Ovary (tissue), 9 donors: ENCODE data around the gene GABRB1. TPM values are rescaled to one million over a fixed set of nuclear protein-coding genes. Genes with fewer than 3 reads are reported as not detected.

Source experiments
- DNase-seq, 5 donors: peaks; one replicate each; pipeline ENCODE4 v3.0.0-alpha.2; 2019 to 2020
- H3K27ac ChIP-seq, 2 donors: fragments of 200-600 bp; one replicate each; pipeline versions ENCODE4 v1.5.1 to v1.8.0; 2019 to 2022
- H3K27me3 ChIP-seq: fragments of 200-600 bp; one replicate; pipeline ENCODE4 v1.8.0; 2022
- H3K36me3 ChIP-seq: fragments of 200-600 bp; sonication (generic); one replicate; pipeline ENCODE4 v1.5.1; 2019
- H3K4me1 ChIP-seq: one replicate; pipeline ENCODE4 v1.8.1; 2013; ENCODE audit warnings: mild to moderate bottlenecking, moderate library complexity; ENCODE audit not compliant: insufficient read depth
- H3K4me3 ChIP-seq: fragments of 200-600 bp; sonication (generic); one replicate; pipeline ENCODE4 v1.5.1; 2017
- H3K9me3 ChIP-seq, 2 donors: fragments of 200-600 bp in 1 of 2; sonication (generic) in 1 of 2; one replicate each; pipeline versions ENCODE4 v1.5.1 to v1.8.1; 2013 to 2019; ENCODE audit warnings: mild to moderate bottlenecking in 1 of 2, moderate library complexity in 1 of 2
- EP300 ChIP-seq: sonication (generic); formaldehyde crosslinking; IDR thresholded peaks from one replicate; pipeline ENCODE4 v1.6.1; 2017; ENCODE audit warnings: antibody characterized with exemption
- POLR2A ChIP-seq: fragments of 450-650 bp; IDR thresholded peaks from one replicate; pipeline ENCODE4 v1.6.1; 2017; ENCODE audit warnings: antibody characterized with exemption, mild to moderate bottlenecking, moderate library complexity
- WGBS, 3 donors: extraction: QIAGEN DNeasy Blood & Tissue Kit in 1 of 3; methylation state at CpG; one replicate each; pipeline versions ENCODE4 v1.1.5 to v1.1.7; 2013 to 2017; 5-methylcytosine and 5-hydroxymethylcytosine counted together
- intact Hi-C, 4 donors: fragments of 100-400 bp; cut with DNase I; formaldehyde crosslinking; loops; one replicate each; pipeline versions ENCODE4 v1.11.0 to v1.15.1; 2022 to 2023
- polyA plus RNA-seq, 2 donors: library from polyadenylated mRNA; stranded (reverse); fragments of 200-250 nt in 1 of 2; fragments of 350-450 nt in 1 of 2; fragmentation: Illumina TruSeq in 1 of 2; extraction: RNeasy Lipid Tissue Mini Kit (QIAGEN cat#74804) in 1 of 2; gene quantifications; one replicate each; pipeline ENCODE4 v1.2.3, GENCODE V29; 2013 to 2014
- total RNA-seq, 7 donors: library from RNA; depleted of rRNA in 2 of 7; stranded (reverse); fragments of >200 nt in 2 of 7; fragmentation: NEBNext Ultra II Directional in 3 of 7; extraction: Animal tissue kit (Norgen Biotek cat#: 25700) in 3 of 7; gene quantifications; one replicate each; pipeline versions ENCODE4 v1.1.0 to v1.2.4, GENCODE V29; 2016 to 2023
- TF ChIP-seq, protein P1 (sequence below), 3 donors: fragments of 450-650 bp in 2 of 3; fragments of 200-600 bp in 1 of 3; IDR thresholded peaks; one replicate each; pipeline versions ENCODE4 v1.5.1 to v1.8.0; 2016 to 2022; ENCODE audit warnings: antibody characterized with exemption in 3 of 3, mild to moderate bottlenecking in 1 of 3
- donor health status: DM: no; HTN: no; CAD: no; lungs with moderate emphysema.
- donor health status: DM: no; HTN: no; CAD: no.
- donor health status: Bipolar disorder and iron deficiency.
- donor health status: DM: yes; HTN: yes; CAD: no.
- donor health status: DM: no; HTN: no; CAD: no.
- donor health status: DM: yes; HTN: yes; CAD: no.

Gene GABRB1
- total and polyA plus RNA-seq, 9 donors, result 0.23 to 0.43 TPM; not detected in 7

DNA sequence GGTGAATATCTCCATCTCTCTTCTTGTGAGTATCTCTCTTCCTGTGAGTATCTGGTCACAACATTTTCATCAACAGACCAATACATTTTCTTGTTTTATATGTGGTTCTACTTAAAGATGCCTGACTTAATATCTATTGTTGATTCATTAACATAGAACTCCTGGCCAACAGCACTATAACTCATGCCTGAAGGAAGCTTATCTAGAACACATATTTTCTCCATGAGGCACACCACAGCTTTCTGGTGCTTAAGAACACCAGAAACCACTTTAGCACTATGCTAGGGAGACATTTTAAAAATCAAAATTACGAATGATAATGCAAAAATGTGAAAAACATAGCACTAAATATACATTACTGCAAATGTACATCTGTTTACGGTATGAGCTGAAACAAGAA, 190.4 kb downstream of the GABRB1 start:
- intact Hi-C loops, result no loop called here
- H3K9me3 ChIP-seq, result no peaks in the 10 kb centered on the region
- 51 to 66% (median 63%) methylated on average over 2 of the region's 2 CpGs for WGBS, 3 donors

DNA sequence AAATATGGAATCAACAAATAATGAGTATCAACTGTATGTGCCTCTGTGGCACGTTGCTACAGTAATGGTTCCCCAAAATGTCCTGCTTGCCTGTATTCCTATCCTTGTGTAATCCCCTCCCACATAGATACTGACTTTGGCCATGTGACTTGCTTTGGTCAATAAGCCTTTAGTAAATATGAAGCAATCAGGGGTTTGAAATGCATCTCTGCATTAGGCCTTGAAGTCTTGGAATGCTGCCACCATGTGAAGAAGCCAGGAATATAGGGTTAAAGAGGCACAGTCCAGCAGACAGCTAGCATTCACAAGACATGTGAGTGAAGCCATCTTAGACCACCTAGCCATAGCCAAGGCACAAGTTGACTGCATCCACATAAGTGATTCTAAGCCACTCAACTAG, 190.9 kb downstream of the GABRB1 start:
- H3K4me1 ChIP-seq, result no peaks in the 10 kb centered on the region
- no peaks in the 10 kb centered on the region for H3K27me3 ChIP-seq
- TF ChIP-seq EP300, result no peak
- WGBS, 3 donors, result 69 to 88% (median 76%) methylated on average over 1 of the region's 1 CpG
- H3K4me3 ChIP-seq, result no peak overlapping the region
- no peaks in the 10 kb centered on the region for H3K36me3 ChIP-seq
- no peak for DNase-seq
- H3K27ac ChIP-seq, result no peak overlapping the region
- intact Hi-C loops, result no loop called here
- no peaks in the 10 kb centered on the region for H3K9me3 ChIP-seq

More for the DNA sequence above, 190.4 kb downstream of the GABRB1 start:
- no peak overlapping the region for H3K4me3 ChIP-seq
- TF ChIP-seq EP300 (no peak), POLR2A (no peak)
- TF ChIP-seq, protein P1, sequence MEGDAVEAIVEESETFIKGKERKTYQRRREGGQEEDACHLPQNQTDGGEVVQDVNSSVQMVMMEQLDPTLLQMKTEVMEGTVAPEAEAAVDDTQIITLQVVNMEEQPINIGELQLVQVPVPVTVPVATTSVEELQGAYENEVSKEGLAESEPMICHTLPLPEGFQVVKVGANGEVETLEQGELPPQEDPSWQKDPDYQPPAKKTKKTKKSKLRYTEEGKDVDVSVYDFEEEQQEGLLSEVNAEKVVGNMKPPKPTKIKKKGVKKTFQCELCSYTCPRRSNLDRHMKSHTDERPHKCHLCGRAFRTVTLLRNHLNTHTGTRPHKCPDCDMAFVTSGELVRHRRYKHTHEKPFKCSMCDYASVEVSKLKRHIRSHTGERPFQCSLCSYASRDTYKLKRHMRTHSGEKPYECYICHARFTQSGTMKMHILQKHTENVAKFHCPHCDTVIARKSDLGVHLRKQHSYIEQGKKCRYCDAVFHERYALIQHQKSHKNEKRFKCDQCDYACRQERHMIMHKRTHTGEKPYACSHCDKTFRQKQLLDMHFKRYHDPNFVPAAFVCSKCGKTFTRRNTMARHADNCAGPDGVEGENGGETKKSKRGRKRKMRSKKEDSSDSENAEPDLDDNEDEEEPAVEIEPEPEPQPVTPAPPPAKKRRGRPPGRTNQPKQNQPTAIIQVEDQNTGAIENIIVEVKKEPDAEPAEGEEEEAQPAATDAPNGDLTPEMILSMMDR (IDR thresholded peaks at IDR 0.05), result no peak
- H3K27me3 ChIP-seq, result no peaks in the 10 kb centered on the region
- no peak overlapping the region for H3K27ac ChIP-seq
- no peak for DNase-seq
- no peaks in the 10 kb centered on the region for H3K4me1 ChIP-seq
- H3K36me3 ChIP-seq, result no peaks in the 10 kb centered on the region

DNA sequence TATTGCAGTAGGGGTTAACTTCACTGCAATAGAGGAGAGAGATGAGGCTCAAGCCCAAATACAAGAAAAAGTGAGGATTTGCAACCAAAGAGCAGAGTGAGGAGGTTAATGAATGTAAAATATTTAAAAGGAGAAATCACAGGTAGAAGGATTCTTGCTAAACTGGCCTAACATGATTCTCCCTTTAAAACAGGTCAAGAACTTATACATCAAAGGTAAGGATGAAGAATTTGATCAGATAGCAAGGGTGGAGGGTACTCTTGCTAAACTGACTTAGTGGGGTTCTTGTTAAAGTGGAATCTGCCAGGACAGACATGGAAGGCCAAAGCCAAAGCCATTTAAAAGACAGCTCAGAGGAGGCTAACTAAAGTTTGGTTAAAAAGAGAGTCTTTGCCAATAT, 193.0 kb downstream of the GABRB1 start:
- Histone ChIP-seq H3K4me1 (no peaks in the 10 kb centered on the region), H3K27ac (no peak overlapping the region), H3K36me3 (no peaks in the 10 kb centered on the region), H3K4me3 (no peak overlapping the region), H3K9me3 (no peaks in the 10 kb centered on the region), H3K27me3 (no peaks in the 10 kb centered on the region)
- DNase-seq, result no peak
- intact Hi-C loops, result no loop called here
- no peak for TF ChIP-seq POLR2A
- TF ChIP-seq, protein P1 (IDR thresholded peaks at IDR 0.05), result no peak
- no peak for TF ChIP-seq EP300

DNA sequence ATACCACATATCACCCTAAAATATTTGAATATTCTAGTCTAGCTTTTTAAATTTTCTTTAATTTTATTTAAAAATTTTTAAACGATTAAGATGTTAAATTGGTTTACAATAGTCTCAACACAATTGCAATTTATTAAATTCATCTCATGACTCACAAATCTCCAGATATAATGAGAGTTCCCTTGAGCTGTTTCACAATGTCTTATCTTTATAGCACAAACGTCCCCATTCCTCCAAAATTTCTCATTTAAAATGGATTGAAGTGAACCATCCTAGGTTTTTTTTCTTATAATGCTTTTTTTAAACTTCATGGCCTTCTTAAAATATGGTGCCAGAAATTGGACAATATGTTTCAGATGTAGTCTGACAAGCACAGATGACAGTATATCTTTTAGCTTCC, 204.4 kb downstream of the GABRB1 start:
- no peak overlapping the region for H3K4me3 ChIP-seq
- no peaks in the 10 kb centered on the region for H3K36me3 ChIP-seq
- no peaks in the 10 kb centered on the region for H3K27me3 ChIP-seq
- H3K9me3 ChIP-seq, result no peaks in the 10 kb centered on the region
- no peak for DNase-seq
- TF ChIP-seq POLR2A, result no peak
- TF ChIP-seq EP300, result no peak
- TF ChIP-seq, protein P1 (IDR thresholded peaks at IDR 0.05), result no peak
- no peak overlapping the region for H3K27ac ChIP-seq
- 39 to 46% (median 41%) methylated on average over 2 of the region's 2 CpGs for WGBS, 3 donors
- H3K4me1 ChIP-seq, result no peaks in the 10 kb centered on the region
- intact Hi-C loops, result loop anchor here in 1 of 4 donors (1.0 kb wide), 1 partner anchor 12 kb away; no protein-coding TSS in a partner anchor

DNA sequence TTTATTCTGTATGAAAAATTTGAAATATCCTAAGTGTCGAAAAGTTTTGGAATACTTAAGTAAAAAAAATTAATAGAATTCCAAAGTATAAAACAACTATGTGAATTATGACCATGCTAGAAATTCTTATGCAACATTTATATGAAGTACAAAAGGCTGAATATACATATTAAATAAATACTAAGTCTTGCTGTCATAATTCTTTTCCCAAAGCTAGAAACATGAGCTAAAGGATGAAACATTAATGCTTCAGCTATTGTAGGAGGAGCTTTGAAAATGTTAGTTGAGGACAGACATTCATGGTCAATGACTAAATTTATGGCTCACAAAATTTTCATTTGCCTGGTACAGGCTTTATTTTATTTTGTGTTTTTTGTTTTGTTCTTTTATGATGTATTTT, 207.3 kb downstream of the GABRB1 start:
- Histone ChIP-seq H3K4me1 (no peaks in the 10 kb centered on the region), H3K9me3 (no peaks in the 10 kb centered on the region), H3K27ac (no peak overlapping the region), H3K36me3 (no peaks in the 10 kb centered on the region), H3K4me3 (no peak overlapping the region), H3K27me3 (no peaks in the 10 kb centered on the region)
- WGBS, 3 donors, result 62 to 78% (median 72%) methylated on average over 1 of the region's 1 CpG
- intact Hi-C loops, result no loop called here
- no peak for DNase-seq
- TF ChIP-seq POLR2A (no peak), EP300 (no peak)
- TF ChIP-seq, protein P1 (IDR thresholded peaks at IDR 0.05), result no peak
